ENCODE measurements around the gene IBTK.
"Not testable (repeated sequence)": the region's sequence is repeated elsewhere in the genome, so short reads cannot be mapped to it uniquely, and the experiment has no call there.

- TF ChIP-seq POLR2A, EP300 (IDR thresholded peaks at IDR 0.05): not testable (repeated sequence)
- TF ChIP-seq, protein P1, sequence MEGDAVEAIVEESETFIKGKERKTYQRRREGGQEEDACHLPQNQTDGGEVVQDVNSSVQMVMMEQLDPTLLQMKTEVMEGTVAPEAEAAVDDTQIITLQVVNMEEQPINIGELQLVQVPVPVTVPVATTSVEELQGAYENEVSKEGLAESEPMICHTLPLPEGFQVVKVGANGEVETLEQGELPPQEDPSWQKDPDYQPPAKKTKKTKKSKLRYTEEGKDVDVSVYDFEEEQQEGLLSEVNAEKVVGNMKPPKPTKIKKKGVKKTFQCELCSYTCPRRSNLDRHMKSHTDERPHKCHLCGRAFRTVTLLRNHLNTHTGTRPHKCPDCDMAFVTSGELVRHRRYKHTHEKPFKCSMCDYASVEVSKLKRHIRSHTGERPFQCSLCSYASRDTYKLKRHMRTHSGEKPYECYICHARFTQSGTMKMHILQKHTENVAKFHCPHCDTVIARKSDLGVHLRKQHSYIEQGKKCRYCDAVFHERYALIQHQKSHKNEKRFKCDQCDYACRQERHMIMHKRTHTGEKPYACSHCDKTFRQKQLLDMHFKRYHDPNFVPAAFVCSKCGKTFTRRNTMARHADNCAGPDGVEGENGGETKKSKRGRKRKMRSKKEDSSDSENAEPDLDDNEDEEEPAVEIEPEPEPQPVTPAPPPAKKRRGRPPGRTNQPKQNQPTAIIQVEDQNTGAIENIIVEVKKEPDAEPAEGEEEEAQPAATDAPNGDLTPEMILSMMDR (IDR thresholded peaks at IDR 0.05) = not testable (repeated sequence)
Measured at GRCh38 chr6:82281550-82281949, 34.0 kb upstream of the IBTK start.
